Kidney epithelial cell (primary cell): ENCODE data around the gene TP53TG5. TPM values are rescaled to one million over a fixed set of nuclear protein-coding genes. Genes with fewer than 3 reads are reported as not detected.

Experiments
- DNase-seq: peaks from one replicate; pipeline ENCODE4 v3.0.0-alpha.2; 2010; ENCODE audit warnings: low read depth
- H3K27me3 ChIP-seq: 2 replicates; pipeline ENCODE4 v1.6.0; 2011; ENCODE audit warnings: low read length; ENCODE audit not compliant: control insufficient read depth, insufficient read depth
- H3K36me3 ChIP-seq: 2 replicates; pipeline ENCODE4 v1.5.1; 2011; ENCODE audit warnings: low read length; ENCODE audit not compliant: control insufficient read depth, insufficient read depth
- H3K4me3 ChIP-seq: 2 replicates; pipeline ENCODE4 v1.5.1; 2011; ENCODE audit warnings: low read depth, mild to moderate bottlenecking, control low read depth, low read length
- CTCF ChIP-seq: IDR thresholded peaks from 2 replicates; pipeline ENCODE4 v1.5.1; 2011; ENCODE audit warnings: mild to moderate bottlenecking, moderate library complexity, low read length, control low read depth, inconsistent platforms; ENCODE audit not compliant: insufficient read depth, poor library complexity, severe bottlenecking
- total RNA-seq: library from RNA; depleted of rRNA; stranded (reverse); fragments of >200 nt; gene quantifications from 2 replicates; pipeline ENCODE4 v1.2.3, GENCODE V29; 2015

TP53TG5 gene
- total RNA-seq, 1 donor from 2014 or later = not detected

- peak overlapping the region; percentile 73 for H3K4me3 ChIP-seq
- H3K36me3 ChIP-seq = no peaks in the 10 kb centered on the region
- no peak for DNase-seq
- TF ChIP-seq CTCF = no peak
- H3K27me3 ChIP-seq = no peaks in the 10 kb centered on the region
Measured at GRCh38 chr20:45347297-45347935, 30.7 kb downstream of the TP53TG5 start.

GRCh38 chr20:45346851-45347250, 31.3 kb downstream of the TP53TG5 start:
- no peaks in the 10 kb centered on the region for H3K36me3 ChIP-seq
- DNase-seq = no peak
- no peaks in the 10 kb centered on the region for H3K27me3 ChIP-seq
- TF ChIP-seq CTCF = no peak
- H3K4me3 ChIP-seq = peak overlapping the region; percentile 73

- Histone ChIP-seq H3K4me3 (peak overlapping the region; percentile 73), H3K27me3 (no peaks in the 10 kb centered on the region), H3K36me3 (no peaks in the 10 kb centered on the region)
- no peak for DNase-seq
- TF ChIP-seq CTCF = no peak
Measured at GRCh38 chr20:45346291-45346718, 31.8 kb downstream of the TP53TG5 start.

- no peak for DNase-seq
- no peaks in the 10 kb centered on the region for H3K36me3 ChIP-seq
Measured at GRCh38 chr20:45345104-45345936, 32.8 kb downstream of the TP53TG5 start.

GRCh38 chr20:45344168-45344860, 33.8 kb downstream of the TP53TG5 start:
- peak; percentile 74 for DNase-seq
- no peak overlapping the region for H3K4me3 ChIP-seq
- no peak for TF ChIP-seq CTCF
- no peaks in the 10 kb centered on the region for H3K27me3 ChIP-seq
- no peaks in the 10 kb centered on the region for H3K36me3 ChIP-seq

More at GRCh38 chr20:45345104-45345936, 32.8 kb downstream of the TP53TG5 start:
- Histone ChIP-seq H3K4me3 (peak overlapping the region; percentile 23), H3K27me3 (no peaks in the 10 kb centered on the region)
- TF ChIP-seq CTCF = no peak
